Raji (cell line): ENCODE results near the gene ABCB11.

ENCODE experiments used
- POLR2A ChIP-seq: IDR thresholded peaks from 2 replicates; pipeline ENCODE4 v1.6.1; 2011; ENCODE audit warnings: low read depth, low read length, control low read depth; ENCODE audit not compliant: insufficient read depth

ABCB11 gene

DNA sequence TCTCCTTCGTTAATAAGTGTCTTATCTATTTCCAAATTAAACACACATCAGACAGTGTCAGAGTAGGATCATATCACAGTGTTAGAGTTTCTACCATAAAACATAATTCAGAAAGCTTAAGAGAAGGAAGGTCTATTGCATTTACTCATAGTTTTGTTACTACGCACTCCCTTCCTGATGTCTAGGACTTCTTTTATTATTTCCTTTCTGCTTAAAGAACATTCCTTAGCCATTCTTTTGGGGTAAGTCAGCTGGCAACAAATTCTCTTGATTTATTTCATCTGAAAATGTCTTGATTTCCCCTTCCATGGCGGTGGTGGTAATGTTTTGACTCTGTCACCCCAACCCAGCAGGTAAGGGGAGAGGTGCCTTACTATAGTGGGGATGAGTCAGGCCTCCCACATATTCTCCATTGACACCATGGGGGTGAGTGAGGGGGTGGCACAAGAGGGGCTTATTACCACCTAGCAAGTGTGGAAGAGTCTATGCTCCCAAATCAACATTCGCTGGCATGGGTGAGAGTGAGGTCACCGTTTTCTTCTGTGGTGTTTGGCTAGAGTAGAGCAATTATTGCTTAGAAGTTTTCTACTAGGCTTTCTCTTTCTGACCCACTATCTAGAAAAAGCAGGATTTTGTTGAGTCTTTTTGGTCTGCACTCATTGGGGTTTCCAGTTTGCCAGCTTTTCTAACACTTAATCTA is 29.9 kb downstream of the ABCB11 start:
- TF ChIP-seq POLR2A = no peak

DNA sequence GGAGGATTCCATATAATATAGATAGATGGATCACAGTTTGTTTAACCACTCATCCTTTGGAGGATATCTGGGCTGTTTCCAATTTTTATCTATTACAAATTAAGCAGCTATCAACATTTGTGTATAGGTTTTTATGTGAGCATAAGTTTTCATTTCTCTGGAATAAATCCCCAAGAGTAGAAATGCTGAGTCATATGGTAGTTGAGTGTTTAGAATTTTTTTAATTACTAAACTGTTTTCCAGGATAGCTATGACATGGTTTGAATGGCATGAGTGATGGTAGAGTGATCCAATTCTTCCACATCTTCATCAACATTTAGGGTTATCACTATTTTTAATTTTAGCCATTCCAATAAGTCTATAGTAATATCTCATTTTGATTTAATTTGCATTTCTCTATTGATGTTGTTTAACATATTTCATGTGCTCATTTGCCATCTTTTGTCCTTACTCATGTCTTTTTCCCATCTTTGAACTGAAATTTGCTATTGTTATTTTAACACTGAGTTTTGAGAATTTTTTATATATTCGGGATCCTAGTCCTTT is 31.4 kb downstream of the ABCB11 start:
- TF ChIP-seq POLR2A = no peak

DNA sequence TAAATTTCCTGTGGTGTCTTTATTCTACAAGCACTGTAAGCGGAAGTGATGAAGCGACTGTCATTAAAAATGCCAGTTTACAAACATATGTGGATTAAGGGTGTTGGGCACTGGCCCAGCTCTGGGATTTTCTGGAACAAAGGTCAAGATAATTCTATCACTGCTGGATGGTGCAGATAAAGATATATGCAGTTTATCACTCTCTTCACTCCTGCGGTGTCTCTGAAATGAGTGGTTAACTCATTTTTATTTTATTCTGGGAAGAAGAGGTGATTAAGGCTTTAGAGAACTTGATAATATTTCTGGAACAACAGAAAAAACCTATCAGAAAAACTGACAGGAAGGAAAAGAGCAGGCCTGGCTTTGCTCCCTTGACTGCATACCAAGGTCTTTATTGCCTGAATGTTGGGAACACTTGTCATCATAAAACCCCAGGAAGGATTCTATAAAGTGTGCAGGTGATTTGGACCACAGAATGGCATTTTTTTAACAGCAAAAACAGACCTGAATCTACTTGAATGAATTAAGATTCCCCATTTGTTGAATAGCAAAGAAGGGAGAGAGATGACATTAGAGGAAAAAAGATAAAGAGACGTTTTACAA is 32.4 kb downstream of the ABCB11 start:
- TF ChIP-seq POLR2A = no peak

DNA sequence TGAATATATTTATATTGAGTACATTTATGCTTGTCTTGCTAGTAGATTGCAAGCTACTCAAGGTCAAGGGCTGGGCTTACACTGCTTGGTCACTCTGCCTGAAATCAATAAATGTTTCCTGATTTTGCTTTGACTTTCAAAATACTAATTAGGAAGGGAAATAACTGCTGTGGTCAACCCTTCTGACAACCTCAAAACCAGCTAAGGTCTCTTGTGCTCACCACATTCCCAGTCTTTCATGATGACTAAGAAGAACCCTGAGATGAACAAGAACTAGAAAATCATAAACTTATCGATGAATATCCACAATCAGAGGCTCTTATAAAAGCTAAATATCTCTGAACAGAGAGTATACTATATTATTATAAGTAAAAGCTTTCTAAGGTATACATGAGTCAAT is 33.3 kb downstream of the ABCB11 start:
- no peak for TF ChIP-seq POLR2A

DNA sequence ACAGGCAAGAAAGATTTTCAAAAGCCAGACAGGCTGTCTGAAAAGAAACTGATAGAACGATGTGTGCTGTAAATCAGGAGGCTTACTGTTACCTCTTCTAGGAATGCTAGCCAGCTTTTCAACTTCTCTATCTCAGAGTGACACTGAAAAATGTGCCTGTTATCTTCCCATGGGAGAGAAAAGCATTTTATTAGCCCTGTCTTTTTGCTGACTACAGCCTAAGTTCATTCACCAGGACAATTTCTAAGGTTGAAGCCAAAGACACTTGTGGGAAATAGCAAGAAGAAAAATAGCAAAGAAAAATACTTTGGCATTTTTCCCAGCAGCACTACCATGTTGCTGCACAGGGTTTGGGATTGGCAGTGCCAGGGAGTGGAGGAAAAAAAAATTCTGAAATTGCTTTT is 34.0 kb downstream of the ABCB11 start:
- TF ChIP-seq POLR2A = no peak

DNA sequence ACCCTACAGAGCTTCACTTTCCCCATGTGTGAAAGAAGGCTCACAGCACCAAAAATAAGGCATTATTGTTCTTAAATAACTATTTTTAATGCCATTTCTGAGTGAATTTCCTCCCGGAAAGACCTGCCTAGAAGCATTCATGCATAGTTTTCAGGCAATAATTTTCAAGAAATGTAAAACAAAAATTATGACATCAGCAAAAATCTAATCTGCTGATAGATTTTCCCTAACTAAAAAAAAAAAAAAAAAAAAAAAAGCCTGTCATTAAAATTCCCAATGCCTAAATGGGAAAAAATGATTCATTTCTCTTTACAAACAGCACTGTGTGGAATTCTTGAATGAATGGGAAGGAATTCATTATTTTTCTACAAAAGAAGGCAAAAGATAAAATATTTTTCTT is 35.4 kb downstream of the ABCB11 start:
- TF ChIP-seq POLR2A = no peak

DNA sequence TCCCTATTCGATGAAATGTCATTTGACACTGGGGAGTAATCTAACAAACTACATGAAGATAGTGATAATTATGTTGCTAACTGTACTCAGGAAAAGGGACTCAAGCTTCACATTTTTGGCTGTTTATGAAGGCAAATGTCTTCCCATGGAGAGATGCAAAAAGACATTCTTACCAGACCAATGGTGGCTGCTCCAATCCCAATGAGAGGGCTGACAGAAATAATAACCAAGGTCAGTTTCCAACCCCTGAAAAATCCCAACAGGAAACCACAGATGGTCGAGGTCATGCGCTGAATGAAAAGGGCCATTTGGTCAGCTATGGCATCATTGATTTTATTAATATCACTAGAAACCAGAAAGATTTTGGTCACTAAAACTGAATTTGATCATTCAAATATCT is 37.6 kb downstream of the ABCB11 start:
- TF ChIP-seq POLR2A = no peak

DNA sequence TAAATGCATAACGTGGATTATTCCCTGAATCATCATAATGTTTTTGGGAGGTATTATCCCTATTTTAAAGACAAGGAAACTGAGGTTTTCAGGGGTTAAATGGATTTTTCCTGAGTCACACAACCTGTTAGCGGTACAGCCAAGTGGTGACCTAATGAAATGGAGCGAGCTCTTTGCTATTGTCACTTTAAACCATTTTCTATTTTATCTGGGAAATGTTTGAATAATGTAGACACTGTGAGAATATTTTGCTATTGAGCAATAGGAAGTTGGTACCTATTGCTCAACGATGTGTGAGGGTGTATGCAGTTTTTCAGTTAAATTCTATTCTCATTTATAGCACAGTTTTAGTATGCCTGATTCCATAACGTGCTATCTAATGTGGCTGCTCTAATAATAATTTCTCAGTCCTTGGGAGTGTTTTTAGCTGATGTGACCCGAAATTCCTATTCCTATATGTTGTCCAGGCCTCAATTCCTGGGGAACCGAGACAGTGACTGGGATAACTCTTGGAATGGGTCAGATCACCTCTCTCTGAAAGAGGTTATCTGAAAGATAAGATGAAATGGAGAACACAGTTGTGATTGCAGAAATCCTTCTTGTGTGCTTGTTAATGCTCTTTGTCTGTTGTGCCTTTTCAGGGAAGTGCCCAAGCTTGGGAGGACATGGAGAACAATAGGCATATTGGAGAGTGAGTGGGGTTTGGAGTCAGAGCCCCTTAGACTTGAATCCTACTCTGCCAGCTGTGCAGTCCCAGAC is 38.4 kb downstream of the ABCB11 start:
- TF ChIP-seq POLR2A = no peak

DNA sequence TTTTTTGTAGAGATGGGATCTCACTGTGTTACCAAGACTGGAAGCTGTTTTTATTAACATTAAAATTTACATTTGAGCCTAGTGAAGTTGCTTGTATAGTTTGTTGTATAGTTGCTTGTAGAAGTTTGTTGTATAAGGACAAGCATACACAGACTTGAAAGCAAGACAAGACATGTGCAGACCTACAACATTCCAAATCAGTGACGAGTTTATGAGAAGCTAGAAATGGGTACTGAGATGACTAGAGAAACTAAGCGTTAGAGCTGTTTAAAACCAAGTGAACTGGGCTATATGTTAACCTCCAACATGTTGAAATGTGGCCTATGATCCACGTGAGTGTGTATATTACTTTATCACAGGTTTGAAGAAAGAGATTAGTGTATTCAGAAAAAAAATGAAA is 39.1 kb downstream of the ABCB11 start:
- TF ChIP-seq POLR2A = no peak

DNA sequence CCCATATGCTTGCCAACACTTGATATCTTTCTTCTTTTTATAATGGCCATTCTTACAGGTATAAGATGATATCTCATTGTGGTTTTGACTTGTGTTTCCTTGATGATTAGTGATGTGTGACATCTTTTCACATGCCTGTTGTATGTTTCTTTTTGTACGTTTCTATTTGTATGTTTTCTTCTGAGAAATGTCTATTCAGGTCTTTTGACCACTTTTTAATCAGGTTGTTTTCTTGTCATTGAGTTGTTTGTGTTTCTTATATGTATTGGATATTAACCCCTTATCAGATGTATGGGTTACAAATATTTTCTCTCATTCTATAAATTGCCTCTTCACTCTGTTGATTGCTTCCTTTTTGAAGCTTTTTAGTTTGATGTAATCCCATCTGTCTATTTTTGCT is 42.4 kb downstream of the ABCB11 start:
- TF ChIP-seq POLR2A = no peak

DNA sequence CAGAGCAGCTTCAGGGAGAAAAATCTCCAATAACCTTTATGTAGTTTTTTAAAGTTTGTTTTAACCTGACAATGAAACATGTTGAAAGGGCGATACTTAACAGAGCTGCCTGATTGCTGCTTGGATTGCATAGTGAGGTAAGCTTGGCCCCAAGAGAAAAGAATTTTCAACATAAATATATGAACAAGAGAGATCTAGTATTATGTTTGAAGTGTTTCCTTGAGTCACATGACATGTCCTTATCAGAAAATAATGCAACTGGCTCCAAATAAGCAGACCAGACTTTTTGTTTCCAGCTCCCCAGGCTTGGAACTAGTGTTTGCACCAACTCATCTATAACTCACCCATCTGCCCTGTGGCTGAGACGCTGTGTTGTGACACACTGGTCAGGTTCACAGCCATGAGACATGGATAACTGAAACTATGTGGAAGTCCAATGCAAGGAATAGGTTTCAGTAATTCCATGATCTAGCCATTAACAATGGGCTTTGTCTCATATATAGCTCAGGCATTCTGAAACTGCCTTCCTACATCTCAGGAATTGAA is 44.7 kb downstream of the ABCB11 start:
- no peak for TF ChIP-seq POLR2A

DNA sequence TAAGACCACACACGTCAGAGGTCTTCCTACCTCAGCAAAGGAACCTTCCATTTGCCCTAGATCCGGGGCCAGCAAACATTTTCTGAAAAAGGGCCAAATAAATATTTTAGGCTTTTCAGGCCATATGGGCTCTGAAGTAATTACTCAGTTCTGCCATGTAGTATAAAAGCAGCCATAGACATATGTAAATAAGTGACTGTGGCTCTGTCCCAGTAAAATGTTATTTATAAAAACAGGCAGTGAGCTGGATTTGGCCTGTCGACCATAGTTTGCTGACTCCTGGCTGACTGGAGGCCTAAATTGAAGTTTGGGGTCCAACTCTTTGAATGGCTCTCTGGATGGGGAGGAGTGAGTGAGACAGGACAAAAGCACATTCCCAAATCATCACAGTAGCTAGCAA is 49.5 kb downstream of the ABCB11 start:
- no peak for TF ChIP-seq POLR2A

DNA sequence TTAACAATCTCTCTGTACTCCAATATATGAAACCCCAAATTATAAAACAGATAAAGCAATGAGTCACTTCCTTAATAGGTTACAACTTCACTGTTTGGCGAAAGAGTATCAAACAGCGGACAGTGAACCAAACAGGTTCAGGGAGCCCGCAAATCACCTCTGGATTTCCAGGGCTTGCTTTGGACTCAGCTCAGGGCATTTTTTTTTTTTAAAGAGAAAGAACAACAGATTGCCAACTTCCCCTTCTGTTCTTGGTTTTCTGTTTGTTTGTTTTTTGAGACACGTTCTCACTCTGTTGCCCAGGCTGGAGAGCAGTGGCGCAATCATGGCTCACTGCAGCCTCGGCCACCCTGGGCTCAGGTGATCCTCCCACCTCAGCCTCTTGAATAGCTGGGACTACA is 52.7 kb downstream of the ABCB11 start:
- TF ChIP-seq POLR2A = no peak

DNA sequence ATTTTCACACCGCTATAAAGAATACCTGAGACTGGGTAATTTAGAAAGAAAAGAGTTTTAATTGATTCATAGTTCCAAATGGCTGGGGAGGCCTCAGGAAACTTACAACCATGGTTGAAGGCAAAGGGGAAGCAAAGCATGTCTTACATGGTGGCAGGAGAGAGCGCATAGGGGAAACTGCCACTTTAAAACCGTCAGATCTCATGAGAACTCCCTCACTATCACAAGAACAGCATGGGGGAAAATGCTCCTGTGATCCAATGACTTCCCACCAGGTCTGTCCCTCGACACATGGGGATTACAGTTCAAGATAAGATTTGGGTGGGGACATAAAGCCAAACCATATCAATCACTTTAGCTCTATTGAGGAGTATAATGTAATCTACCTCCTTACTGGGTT is 53.5 kb downstream of the ABCB11 start:
- TF ChIP-seq POLR2A = no peak

DNA sequence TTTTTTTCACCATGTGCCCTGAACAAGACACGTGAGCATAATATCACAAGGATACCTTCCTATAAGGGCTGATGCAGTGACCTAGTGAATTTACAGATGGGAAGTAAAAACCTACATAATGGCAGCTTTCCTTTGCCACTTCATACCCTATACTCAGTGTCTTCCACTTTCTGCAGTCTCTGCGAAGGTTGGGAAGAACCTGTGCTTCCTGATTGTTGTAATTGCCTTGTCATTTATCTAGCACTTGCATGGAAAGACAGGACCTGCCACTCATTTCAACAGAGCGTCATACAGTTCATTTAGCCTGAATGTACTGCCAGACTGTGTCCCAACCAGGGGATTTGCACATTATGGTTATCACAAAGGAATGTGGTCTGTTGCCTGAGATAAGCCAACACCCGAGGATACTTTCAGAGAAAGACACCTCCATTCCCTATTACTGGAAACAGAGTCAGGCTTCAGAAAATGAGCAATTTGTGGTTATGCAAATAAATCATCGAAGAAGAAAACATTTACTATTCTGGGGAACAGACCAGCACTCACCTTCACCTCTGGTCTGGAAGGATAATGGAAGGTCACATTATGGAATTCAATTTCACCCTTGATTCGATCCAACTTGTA is 55.0 kb downstream of the ABCB11 start:
- no peak for TF ChIP-seq POLR2A

DNA sequence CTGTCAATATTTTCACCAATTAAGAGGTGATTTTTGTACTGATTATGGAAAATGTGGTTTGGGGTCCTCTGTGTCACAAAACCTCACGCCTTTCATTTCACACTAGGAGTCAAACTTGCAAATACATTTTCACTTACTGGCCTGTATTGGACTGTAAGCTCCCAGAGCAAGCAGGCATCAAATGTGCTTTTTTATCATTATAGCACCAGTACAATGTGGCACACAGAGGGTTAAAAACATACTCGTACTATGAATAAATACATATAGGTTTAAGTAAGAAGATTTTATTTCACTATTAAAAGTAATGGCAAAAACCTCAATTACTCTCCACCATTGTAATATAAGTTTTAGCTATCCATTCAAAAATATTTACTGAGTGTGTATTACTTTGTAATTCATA is 56.7 kb downstream of the ABCB11 start:
- TF ChIP-seq POLR2A = no peak

DNA sequence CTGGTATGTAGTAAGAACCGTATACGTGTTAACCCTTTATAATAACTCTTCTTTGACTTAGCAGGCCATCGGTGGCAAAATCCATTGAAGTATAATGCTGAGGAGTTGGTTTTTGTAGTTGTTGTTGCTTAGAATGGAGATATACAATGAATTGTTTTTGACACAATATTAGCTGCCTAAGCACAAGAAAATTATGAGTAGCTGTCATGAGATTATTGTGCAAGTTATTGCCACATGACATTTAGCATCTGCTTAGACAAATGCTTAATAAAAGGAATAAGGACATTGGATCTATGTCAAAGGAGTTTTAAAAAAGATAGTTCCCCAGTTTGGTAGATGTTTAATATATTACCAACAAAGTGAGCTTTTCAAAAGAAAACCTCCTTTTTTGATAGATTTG is 59.9 kb downstream of the ABCB11 start:
- TF ChIP-seq POLR2A = no peak
